ENCODE measurements around the gene EPHA4. TPM values are rescaled to one million over a fixed set of nuclear protein-coding genes. Genes with fewer than 3 reads are reported as not detected.

Gene EPHA4
- total and polyA plus RNA-seq, 7 experiments from 2014 or later, result 8.3 to 42.8 (median 25.3) TPM

- H3K4me1 Mint-ChIP-seq, result peaks cover 16 to 49% (median 39%) of the 10 kb centered on the region in 7 donors
Observed at GRCh38 chr2:221464971-221465370, 107.1 kb downstream of the EPHA4 start.

GRCh38 chr2:221463241-221463896 is 108.7 kb downstream of the EPHA4 start:
- peak overlapping the region in 4 of 10 donors; percentile 4 to 34 (median 27) for H3K4me3 Mint-ChIP-seq
- DNase-seq, result no peak
- peaks cover 16 to 49% (median 39%) of the 10 kb centered on the region in 7 donors for H3K4me1 Mint-ChIP-seq

More at GRCh38 chr2:221464971-221465370, 107.1 kb downstream of the EPHA4 start:
- Mint-ChIP-seq H3K27ac (peak overlapping the region in 3 of 9 donors; percentile 23 to 25 (median 23)), H3K4me3 (peak overlapping the region in 2 of 10 donors; percentile 40 to 53), H3K27me3 (peaks cover 0 to 36% (median 0%) of the 10 kb centered on the region in 5 donors), H3K36me3 (peaks cover 0 to 11% (median 1%) of the 10 kb centered on the region in 5 donors), H3K9me3 (peaks cover 0 to 1% (median 0%) of the 10 kb centered on the region in 11 donors)
- DNase-seq (no peak), ATAC-seq (no peak)
- Histone ChIP-seq H3K36me3 (ENCODE audit: control insufficient read depth in 2 of 3, insufficient read depth in 3 of 3, low read length in 3 of 3) (no peaks in the 10 kb centered on the region), H3K9me3 (ENCODE audit: control insufficient read depth in 2 of 3, low read length in 3 of 3) (no peaks in the 10 kb centered on the region), H3K27ac (ENCODE audit: low read depth, low read length) (no peak overlapping the region), H3K27me3 (ENCODE audit: control insufficient read depth in 2 of 2, insufficient read depth in 2 of 2, low read length in 2 of 2) (no peaks in the 10 kb centered on the region), H3K4me1 (ENCODE audit: control insufficient read depth in 2 of 2, insufficient read depth in 2 of 2, low read length in 2 of 2) (peaks cover 15 to 23% of the 10 kb centered on the region in 2 donors), H3K4me3 (ENCODE audit: low read length) (no peak overlapping the region)
- ChIA-PET CTCF (no interaction called here), POLR2A (interaction anchor here (0.5 to 0.6 kb wide), 2 partner anchors 46 to 56 kb away, joined by 4 read pairs; no protein-coding TSS in a partner anchor)
- intact Hi-C loops (cut with micrococcal nuclease), result loop anchor here in 1 of 2 donors (5.0 kb wide), 1 partner anchor 107 kb away; the partner anchor contains the start of gene EPHA4

GRCh38 chr2:221461901-221462300 is 110.2 kb downstream of the EPHA4 start:
- POLR2A ChIA-PET, result no interaction called here

More at GRCh38 chr2:221463241-221463896, 108.7 kb downstream of the EPHA4 start:
- H3K36me3 ChIP-seq (ENCODE audit: control insufficient read depth in 2 of 3, insufficient read depth in 3 of 3, low read length in 3 of 3), result no peaks in the 10 kb centered on the region
- peak overlapping the region in 2 of 9 donors; percentile 14 to 26 for H3K27ac Mint-ChIP-seq
- peaks cover 15 to 23% of the 10 kb centered on the region in 2 donors for H3K4me1 ChIP-seq (ENCODE audit: control insufficient read depth in 2 of 2, insufficient read depth in 2 of 2, low read length in 2 of 2)
- no peaks in the 10 kb centered on the region for H3K9me3 ChIP-seq (ENCODE audit: control insufficient read depth in 2 of 3, low read length in 3 of 3)
- ATAC-seq, result no peak
- intact Hi-C loops (cut with micrococcal nuclease), result loop anchor here in 1 of 2 donors (1.0 to 5.0 kb wide), 2 partner anchors 54 to 109 kb away; partner anchors contain the start of gene EPHA4
- H3K27ac ChIP-seq (ENCODE audit: low read depth, low read length), result no peak overlapping the region
- H3K4me3 ChIP-seq (ENCODE audit: low read length), result no peak overlapping the region
- peaks cover 0 to 9% (median 0%) of the 10 kb centered on the region in 5 donors for H3K36me3 Mint-ChIP-seq
- peaks cover 0 to 2% (median 0%) of the 10 kb centered on the region in 11 donors for H3K9me3 Mint-ChIP-seq
- H3K27me3 ChIP-seq (ENCODE audit: control insufficient read depth in 2 of 2, insufficient read depth in 2 of 2, low read length in 2 of 2), result no peaks in the 10 kb centered on the region
- H3K27me3 Mint-ChIP-seq, result peaks cover 0 to 45% (median 0%) of the 10 kb centered on the region in 5 donors
- ChIA-PET POLR2A (no interaction called here), CTCF (no interaction called here)

GRCh38 chr2:221460136-221460535 is 112.0 kb downstream of the EPHA4 start:
- Histone ChIP-seq H3K27ac (ENCODE audit: low read depth, low read length) (no peak overlapping the region), H3K4me3 (ENCODE audit: low read length) (no peak overlapping the region), H3K9me3 (ENCODE audit: control insufficient read depth in 2 of 3, low read length in 3 of 3) (no peaks in the 10 kb centered on the region), H3K36me3 (ENCODE audit: control insufficient read depth in 2 of 3, insufficient read depth in 3 of 3, low read length in 3 of 3) (peaks cover 0 to 4% (median 0%) of the 10 kb centered on the region in 3 experiments), H3K4me1 (ENCODE audit: control insufficient read depth in 2 of 2, insufficient read depth in 2 of 2, low read length in 2 of 2) (peaks cover 5 to 19% of the 10 kb centered on the region in 2 donors), H3K27me3 (ENCODE audit: control insufficient read depth in 2 of 2, insufficient read depth in 2 of 2, low read length in 2 of 2) (no peaks in the 10 kb centered on the region)
- ChIA-PET CTCF (interaction anchor here (0.6 kb wide), 1 partner anchor 1429 kb away, joined by 3 read pairs; no protein-coding TSS in a partner anchor), POLR2A (no interaction called here)
- Mint-ChIP-seq H3K27ac (no peak overlapping the region), H3K36me3 (peaks cover 0 to 13% (median 8%) of the 10 kb centered on the region in 5 donors), H3K27me3 (peaks cover 0 to 47% (median 0%) of the 10 kb centered on the region in 5 donors), H3K4me3 (no peak overlapping the region), H3K9me3 (peaks cover 0 to 2% (median 0%) of the 10 kb centered on the region in 11 donors), H3K4me1 (peaks cover 7 to 26% (median 23%) of the 10 kb centered on the region in 7 donors)
- DNase-seq (no peak), ATAC-seq (no peak)
- intact Hi-C loops (cut with micrococcal nuclease), result loop anchor here in 1 of 2 donors (5.0 kb wide), 1 partner anchor 112 kb away; the partner anchor contains the start of gene EPHA4

More at GRCh38 chr2:221461901-221462300, 110.2 kb downstream of the EPHA4 start:
- H3K4me3 ChIP-seq (ENCODE audit: low read length), result no peak overlapping the region
- H3K36me3 ChIP-seq (ENCODE audit: control insufficient read depth in 2 of 3, insufficient read depth in 3 of 3, low read length in 3 of 3), result no peaks in the 10 kb centered on the region
- H3K27me3 ChIP-seq (ENCODE audit: control insufficient read depth in 2 of 2, insufficient read depth in 2 of 2, low read length in 2 of 2), result no peaks in the 10 kb centered on the region
- CTCF ChIA-PET, result no interaction called here
- H3K27ac Mint-ChIP-seq, result no peak overlapping the region
- H3K27me3 Mint-ChIP-seq, result peaks cover 0 to 50% (median 0%) of the 10 kb centered on the region in 5 donors
- intact Hi-C loops (cut with micrococcal nuclease), result loop anchor here in 1 of 2 donors (5.0 kb wide), 1 partner anchor 110 kb away; the partner anchor contains the start of gene EPHA4
- H3K27ac ChIP-seq (ENCODE audit: low read depth, low read length), result no peak overlapping the region
- H3K9me3 Mint-ChIP-seq, result peaks cover 0 to 2% (median 0%) of the 10 kb centered on the region in 11 donors
- H3K4me1 ChIP-seq (ENCODE audit: control insufficient read depth in 2 of 2, insufficient read depth in 2 of 2, low read length in 2 of 2), result peaks cover 15 to 23% of the 10 kb centered on the region in 2 donors
- H3K4me3 Mint-ChIP-seq, result no peak overlapping the region
- no peak for ATAC-seq
- no peak for DNase-seq
- peaks cover 0 to 10% (median 4%) of the 10 kb centered on the region in 5 donors for H3K36me3 Mint-ChIP-seq
- H3K9me3 ChIP-seq (ENCODE audit: control insufficient read depth in 2 of 3, low read length in 3 of 3), result no peaks in the 10 kb centered on the region
- H3K4me1 Mint-ChIP-seq, result peaks cover 16 to 44% (median 39%) of the 10 kb centered on the region in 7 donors

- ChIA-PET POLR2A (no interaction called here), CTCF (no interaction called here)
- Histone ChIP-seq H3K4me3 (ENCODE audit: low read length) (no peak overlapping the region), H3K27me3 (ENCODE audit: control insufficient read depth in 2 of 2, insufficient read depth in 2 of 2, low read length in 2 of 2) (no peaks in the 10 kb centered on the region), H3K36me3 (ENCODE audit: control insufficient read depth in 2 of 3, insufficient read depth in 3 of 3, low read length in 3 of 3) (peaks cover 0 to 4% (median 0%) of the 10 kb centered on the region in 3 experiments), H3K9me3 (ENCODE audit: control insufficient read depth in 2 of 3, low read length in 3 of 3) (no peaks in the 10 kb centered on the region), H3K27ac (ENCODE audit: low read depth, low read length) (no peak overlapping the region), H3K4me1 (ENCODE audit: control insufficient read depth in 2 of 2, insufficient read depth in 2 of 2, low read length in 2 of 2) (peaks cover 0 to 8% of the 10 kb centered on the region in 2 donors)
- Mint-ChIP-seq H3K27me3 (peaks cover 0 to 41% (median 0%) of the 10 kb centered on the region in 5 donors), H3K27ac (no peak overlapping the region), H3K36me3 (peaks cover 0 to 16% (median 13%) of the 10 kb centered on the region in 5 donors), H3K4me3 (no peak overlapping the region), H3K9me3 (peaks cover 0 to 2% (median 0%) of the 10 kb centered on the region in 11 donors), H3K4me1 (peaks cover 2 to 15% (median 12%) of the 10 kb centered on the region in 7 donors)
- no peak for ATAC-seq
- no peak for DNase-seq
- intact Hi-C loops (cut with micrococcal nuclease), result loop anchor here in 1 of 2 donors (5.0 kb wide), 1 partner anchor 44 kb away; no protein-coding TSS in a partner anchor
Observed at GRCh38 chr2:221458578-221458977, 113.5 kb downstream of the EPHA4 start.

- POLR2A ChIA-PET, result no interaction called here
- H3K27ac ChIP-seq (ENCODE audit: low read depth, low read length), result no peak overlapping the region
- H3K4me1 ChIP-seq (ENCODE audit: control insufficient read depth in 2 of 2, insufficient read depth in 2 of 2, low read length in 2 of 2), result no peaks in the 10 kb centered on the region
- Mint-ChIP-seq H3K9me3 (peaks cover 0 to 2% (median 0%) of the 10 kb centered on the region in 11 donors), H3K36me3 (peaks cover 0 to 24% (median 15%) of the 10 kb centered on the region in 5 donors), H3K4me1 (peaks cover 0 to 6% (median 0%) of the 10 kb centered on the region in 7 donors), H3K27ac (no peak overlapping the region), H3K27me3 (peaks cover 0 to 19% (median 0%) of the 10 kb centered on the region in 5 donors), H3K4me3 (no peak overlapping the region)
- H3K36me3 ChIP-seq (ENCODE audit: control insufficient read depth in 2 of 3, insufficient read depth in 3 of 3, low read length in 3 of 3), result peaks cover 0 to 4% (median 0%) of the 10 kb centered on the region in 3 experiments
- H3K4me3 ChIP-seq (ENCODE audit: low read length), result no peak overlapping the region
- ATAC-seq (no peak), DNase-seq (no peak)
- H3K27me3 ChIP-seq (ENCODE audit: control insufficient read depth in 2 of 2, insufficient read depth in 2 of 2, low read length in 2 of 2), result no peaks in the 10 kb centered on the region
- intact Hi-C loops (cut with micrococcal nuclease), result loop anchor here in 1 of 2 donors (5.0 kb wide), 1 partner anchor 47 kb away; no protein-coding TSS in a partner anchor
- no peaks in the 10 kb centered on the region for H3K9me3 ChIP-seq (ENCODE audit: control insufficient read depth in 2 of 3, low read length in 3 of 3)
- CTCF ChIA-PET, result no interaction called here
Observed at GRCh38 chr2:221455214-221455613, 116.9 kb downstream of the EPHA4 start.
